Stomach (tissue), 9 donors: ENCODE results near the gene DDOST. TPM values are rescaled to one million over a fixed set of nuclear protein-coding genes. Genes with fewer than 3 reads are reported as not detected.

ENCODE experiments used
- DNase-seq, 2 donors: peaks; one replicate each; pipeline versions ENCODE4 v3.0.0 to v3.0.0-alpha.2; 2013 to 2019
- H3K27ac ChIP-seq, 5 donors: fragments of 200-600 bp in 4 of 5; sonication (generic) in 4 of 5; one replicate each; pipeline ENCODE4 v1.5.1; 2013 to 2019; ENCODE audit warnings: mild to moderate bottlenecking in 1 of 5, moderate library complexity in 1 of 5
- H3K27me3 ChIP-seq, 3 donors: fragments of 200-600 bp; sonication (generic); one replicate each; pipeline ENCODE4 v1.5.1; 2017 to 2019; ENCODE audit warnings: mixed run types in 1 of 3
- H3K36me3 ChIP-seq, 4 donors: fragments of 200-600 bp; sonication (generic); 1 replicate in 3 of 4; 2 replicates in 1 of 4; pipeline ENCODE4 v1.5.1; 2016 to 2019
- H3K4me1 ChIP-seq, 4 donors: fragments of 200-600 bp; sonication (generic); one replicate each; pipeline ENCODE4 v1.5.1; 2016 to 2019
- H3K4me3 ChIP-seq, 4 donors: fragments of 200-600 bp; sonication (generic) in 3 of 4; one replicate each; pipeline ENCODE4 v1.5.1; 2016 to 2019; ENCODE audit warnings: mild to moderate bottlenecking in 1 of 4
- H3K9me3 ChIP-seq, 4 donors: fragments of 200-600 bp; sonication (generic); one replicate each; pipeline ENCODE4 v1.5.1; 2016 to 2019
- EP300 ChIP-seq: sonication (generic); formaldehyde crosslinking; IDR thresholded peaks from one replicate; pipeline ENCODE4 v1.6.1; 2017; ENCODE audit warnings: antibody characterized with exemption
- POLR2A ChIP-seq, 4 donors: fragments of 450-650 bp; IDR thresholded peaks; one replicate each; pipeline ENCODE4 v1.6.1; 2016; ENCODE audit warnings: antibody characterized with exemption in 4 of 4, control low read depth in 2 of 4, mild to moderate bottlenecking in 1 of 4, moderate library complexity in 1 of 4
- POLR2AphosphoS5 ChIP-seq, 3 donors: sonication (generic); formaldehyde crosslinking; IDR thresholded peaks; one replicate each; pipeline ENCODE4 v1.6.1; 2016; ENCODE audit warnings: antibody characterized with exemption in 3 of 3
- WGBS, 5 donors: extraction: QIAGEN DNeasy Blood & Tissue Kit in 3 of 5; methylation state at CpG; one replicate each; pipeline versions ENCODE4 v1.1.5 to v1.1.7; 2013 to 2018; 5-methylcytosine and 5-hydroxymethylcytosine counted together
- intact Hi-C: fragments of 100-400 bp; cut with DNase I; formaldehyde crosslinking; loops from one replicate; pipeline ENCODE4 v1.15.1; 2023; ENCODE audit warnings: low total_unique reads
- polyA plus RNA-seq, 3 donors: library from polyadenylated mRNA; stranded (reverse); fragments of 200-250 nt; gene quantifications; one replicate each; pipeline ENCODE4 v1.2.3, GENCODE V29; 2013
- total RNA-seq, 5 donors: library from RNA; depleted of rRNA; stranded (reverse); fragments of >200 nt; gene quantifications; one replicate each; pipeline versions ENCODE4 v1.1.0 to v1.2.3, GENCODE V29; 2014 to 2016
- TF ChIP-seq, protein P1 (sequence below), 7 experiments: fragments of 450-650 bp in 4 of 7; fragments of 200-600 bp in 3 of 7; sonication (generic) in 3 of 7; IDR thresholded peaks; one replicate each; pipeline ENCODE4 v1.5.1; 2016 to 2019; ENCODE audit warnings: antibody characterized with exemption in 7 of 7, control low read depth in 2 of 7, mild to moderate bottlenecking in 1 of 7
- donor health status: healthy with polysubstance abuse.
- donor health status: Bipolar disorder and iron deficiency.
- donor health status: healthy.

Gene DDOST
- total and polyA plus RNA-seq, 8 donors, result 38.5 to 227 (median 97.9) TPM

DNA sequence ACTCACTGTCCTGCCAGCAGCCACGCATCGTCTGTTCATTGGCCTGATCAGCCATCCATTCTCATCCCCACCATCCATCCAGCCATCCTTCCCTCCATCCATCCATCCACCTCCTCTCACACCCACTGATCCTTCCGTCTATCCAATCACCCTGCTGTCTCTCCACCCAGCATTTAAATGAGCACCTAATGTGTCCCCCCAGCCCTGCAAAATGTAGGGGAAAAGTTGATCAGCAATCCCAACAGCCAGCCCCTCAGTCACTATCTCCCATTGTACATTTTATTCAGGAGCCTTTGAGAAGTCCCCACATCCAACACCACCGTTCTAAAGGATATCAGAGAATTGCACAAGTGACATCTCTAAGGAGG lies 11.1 kb upstream of the DDOST start:
- Histone ChIP-seq H3K9me3 (no peaks in the 10 kb centered on the region), H3K4me3 (no peak overlapping the region), H3K36me3 (no peaks in the 10 kb centered on the region), H3K27ac (no peak overlapping the region), H3K4me1 (no peaks in the 10 kb centered on the region), H3K27me3 (no peaks in the 10 kb centered on the region)
- 82 to 93% (median 87%) methylated on average over 4 of the region's 4 CpGs for WGBS, 5 donors
- no peak for DNase-seq
- intact Hi-C loops, result no loop called here
- TF ChIP-seq POLR2AphosphoS5 (IDR thresholded peaks at IDR 0.05) (no peak), EP300 (no peak), POLR2A (IDR thresholded peaks at IDR 0.05) (no peak)
- TF ChIP-seq, protein P1, sequence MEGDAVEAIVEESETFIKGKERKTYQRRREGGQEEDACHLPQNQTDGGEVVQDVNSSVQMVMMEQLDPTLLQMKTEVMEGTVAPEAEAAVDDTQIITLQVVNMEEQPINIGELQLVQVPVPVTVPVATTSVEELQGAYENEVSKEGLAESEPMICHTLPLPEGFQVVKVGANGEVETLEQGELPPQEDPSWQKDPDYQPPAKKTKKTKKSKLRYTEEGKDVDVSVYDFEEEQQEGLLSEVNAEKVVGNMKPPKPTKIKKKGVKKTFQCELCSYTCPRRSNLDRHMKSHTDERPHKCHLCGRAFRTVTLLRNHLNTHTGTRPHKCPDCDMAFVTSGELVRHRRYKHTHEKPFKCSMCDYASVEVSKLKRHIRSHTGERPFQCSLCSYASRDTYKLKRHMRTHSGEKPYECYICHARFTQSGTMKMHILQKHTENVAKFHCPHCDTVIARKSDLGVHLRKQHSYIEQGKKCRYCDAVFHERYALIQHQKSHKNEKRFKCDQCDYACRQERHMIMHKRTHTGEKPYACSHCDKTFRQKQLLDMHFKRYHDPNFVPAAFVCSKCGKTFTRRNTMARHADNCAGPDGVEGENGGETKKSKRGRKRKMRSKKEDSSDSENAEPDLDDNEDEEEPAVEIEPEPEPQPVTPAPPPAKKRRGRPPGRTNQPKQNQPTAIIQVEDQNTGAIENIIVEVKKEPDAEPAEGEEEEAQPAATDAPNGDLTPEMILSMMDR (IDR thresholded peaks at IDR 0.05), result no peak

DNA sequence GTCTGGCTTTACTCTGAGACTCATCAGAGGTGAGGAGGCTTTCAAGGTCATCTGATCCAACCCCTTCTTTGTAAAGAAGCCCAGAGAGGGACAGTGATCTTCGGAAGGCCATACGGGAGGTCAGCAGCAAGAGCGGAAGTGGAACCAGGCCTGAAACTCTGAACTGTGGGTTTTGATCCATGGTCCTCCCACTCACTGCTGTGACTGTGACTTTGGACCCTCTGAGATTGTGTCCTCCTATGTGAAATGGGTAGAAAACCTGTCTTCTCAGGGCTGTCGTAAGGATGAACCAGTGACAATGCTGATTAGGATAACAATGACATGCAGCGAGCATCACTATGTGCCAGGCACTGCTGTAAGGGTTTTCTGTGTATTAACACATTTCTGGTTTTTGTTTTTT lies 9.8 kb upstream of the DDOST start:
- no peak for DNase-seq
- no peak overlapping the region for H3K4me3 ChIP-seq
- intact Hi-C loops, result no loop called here
- H3K36me3 ChIP-seq, result no peaks in the 10 kb centered on the region
- H3K27me3 ChIP-seq, result no peaks in the 10 kb centered on the region
- no peak for TF ChIP-seq POLR2A (IDR thresholded peaks at IDR 0.05)
- TF ChIP-seq, protein P1 (IDR thresholded peaks at IDR 0.05), result no peak
- no peak for TF ChIP-seq EP300
- H3K27ac ChIP-seq, result no peak overlapping the region
- no peaks in the 10 kb centered on the region for H3K9me3 ChIP-seq
- 81 to 93% (median 90%) methylated on average over 5 of the region's 5 CpGs for WGBS, 5 donors
- H3K4me1 ChIP-seq, result no peaks in the 10 kb centered on the region

DNA sequence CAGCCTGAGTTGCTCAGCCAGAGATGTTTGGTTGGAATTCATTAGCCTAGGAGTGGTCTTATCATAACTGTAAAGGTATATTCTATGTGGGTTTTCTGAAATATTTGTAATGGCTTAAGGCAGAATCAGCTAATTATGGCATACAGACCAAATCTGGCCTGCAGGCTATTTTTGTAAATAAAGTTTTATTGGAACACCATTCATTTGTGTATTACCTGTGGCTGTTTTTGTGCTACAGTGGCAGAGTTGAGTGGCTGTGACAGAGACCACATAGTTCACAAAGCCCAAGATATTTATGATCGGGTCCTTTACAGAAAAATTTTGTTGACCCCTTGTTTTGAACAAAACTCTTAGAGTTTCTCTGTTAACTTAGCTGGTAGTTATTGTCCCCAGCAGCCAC lies 7.4 kb upstream of the DDOST start:
- H3K27me3 ChIP-seq, result no peaks in the 10 kb centered on the region
- intact Hi-C loops, result no loop called here
- H3K36me3 ChIP-seq, result no peaks in the 10 kb centered on the region
- no peaks in the 10 kb centered on the region for H3K9me3 ChIP-seq
- WGBS, 5 donors, result 92 to 100% (median 95%) methylated on average over 1 of the region's 1 CpG
- TF ChIP-seq POLR2AphosphoS5 (IDR thresholded peaks at IDR 0.05) (no peak), EP300 (no peak), POLR2A (IDR thresholded peaks at IDR 0.05) (no peak)
- TF ChIP-seq, protein P1 (IDR thresholded peaks at IDR 0.05), result no peak
- no peaks in the 10 kb centered on the region for H3K4me1 ChIP-seq
- no peak overlapping the region for H3K27ac ChIP-seq
- H3K4me3 ChIP-seq, result no peak overlapping the region
- no peak for DNase-seq

DNA sequence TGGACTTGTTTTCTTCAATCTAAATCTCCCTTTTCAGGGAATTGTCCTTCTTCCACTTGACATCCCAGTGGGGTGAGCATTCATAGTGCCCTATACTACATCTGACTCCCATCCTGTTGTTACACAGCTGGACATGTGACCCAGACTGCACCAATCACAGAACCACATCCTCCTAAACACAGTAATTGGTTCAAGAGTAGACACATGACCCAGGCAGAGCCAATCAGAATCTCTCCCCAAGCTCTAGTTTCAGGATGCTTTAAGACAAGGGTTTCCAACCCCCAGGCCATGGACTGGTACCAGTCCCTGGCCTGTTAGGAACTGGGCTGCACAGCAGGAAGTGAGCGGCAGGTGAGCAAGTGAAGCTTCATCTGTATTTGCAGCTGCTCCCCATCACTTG lies 5.6 kb upstream of the DDOST start:
- 98 to 100% (median 100%) methylated on average over 1 of the region's 1 CpG for WGBS, 5 donors
- Histone ChIP-seq H3K4me1 (peaks cover 5 to 7% (median 7%) of the 10 kb centered on the region in 4 donors), H3K9me3 (no peaks in the 10 kb centered on the region), H3K27ac (no peak overlapping the region), H3K4me3 (no peak overlapping the region), H3K36me3 (no peaks in the 10 kb centered on the region), H3K27me3 (no peaks in the 10 kb centered on the region)
- intact Hi-C loops, result no loop called here
- DNase-seq, result no peak
- no peak for TF ChIP-seq POLR2AphosphoS5 (IDR thresholded peaks at IDR 0.05)
- no peak for TF ChIP-seq POLR2A (IDR thresholded peaks at IDR 0.05)
- TF ChIP-seq, protein P1 (IDR thresholded peaks at IDR 0.05), result no peak
- no peak for TF ChIP-seq EP300
